ENCODE measurements around the gene GAS7.

Gene GAS7

DNA sequence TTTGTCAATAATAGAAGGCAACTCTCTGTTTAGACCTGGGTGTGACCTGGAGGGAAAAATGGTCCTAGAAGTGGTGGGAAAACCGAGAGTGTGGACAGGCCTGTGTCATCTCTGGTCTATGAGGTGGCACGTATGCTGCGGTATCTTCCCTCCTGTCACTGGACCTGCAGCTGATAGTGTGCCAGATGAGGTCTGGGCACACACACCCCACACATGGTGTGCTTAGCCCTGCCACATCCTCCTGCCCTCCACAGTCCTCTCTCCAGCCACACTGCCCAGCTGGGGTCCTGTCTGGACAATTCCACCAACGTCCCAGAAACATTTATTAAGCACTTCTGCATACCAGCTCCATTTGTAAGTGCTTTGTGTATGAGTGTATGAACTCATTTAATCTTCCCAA is 335.5 kb downstream of the GAS7 start:
- no peak overlapping the region for H3K4me3 ChIP-seq (ENCODE audit: insufficient read depth, low read depth, low read length)
- no peak overlapping the region for H3K27ac ChIP-seq (ENCODE audit: insufficient read depth, low read depth, low read length, poor library complexity, severe bottlenecking)
- no peaks in the 10 kb centered on the region for H3K27me3 ChIP-seq (ENCODE audit: control insufficient read depth, insufficient read depth, low read length, poor library complexity, severe bottlenecking)
- H3K9me3 ChIP-seq (ENCODE audit: control insufficient read depth, low read length): no peaks in the 10 kb centered on the region
- 88 to 97% methylated on average over 4 of the region's 4 CpGs for WGBS, 2 experiments
- no peaks in the 10 kb centered on the region for H3K4me1 ChIP-seq (ENCODE audit: control insufficient read depth, insufficient read depth, low read length)
- H3K36me3 ChIP-seq (ENCODE audit: control insufficient read depth, insufficient read depth, low read length): no peaks in the 10 kb centered on the region

DNA sequence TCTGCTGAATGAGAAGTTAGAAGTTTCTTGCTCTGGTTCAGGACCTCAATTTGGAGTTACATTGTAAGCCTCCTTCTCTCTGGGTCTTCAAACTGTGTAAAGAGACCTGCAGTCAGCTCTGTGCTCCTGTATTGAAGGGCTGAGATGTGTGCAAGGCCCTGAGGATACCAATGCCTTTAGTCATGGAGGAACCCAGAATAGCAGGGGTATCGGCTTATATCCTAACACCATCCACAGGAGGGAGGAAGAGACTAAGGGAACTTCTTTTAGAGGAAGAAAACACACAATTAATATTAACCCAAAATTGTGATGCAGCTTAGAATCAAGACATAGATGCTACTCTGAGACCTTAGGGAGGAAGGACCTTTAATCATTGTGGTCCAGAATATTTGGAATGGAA is 336.2 kb downstream of the GAS7 start:
- WGBS, 2 experiments: 100% methylated on average over 1 of the region's 1 CpG; no CpG with 5 or more reads in 1 of the 2 experiments
- Histone ChIP-seq H3K4me3 (ENCODE audit: insufficient read depth, low read depth, low read length) (no peak overlapping the region), H3K27me3 (ENCODE audit: control insufficient read depth, insufficient read depth, low read length, poor library complexity, severe bottlenecking) (no peaks in the 10 kb centered on the region), H3K4me1 (ENCODE audit: control insufficient read depth, insufficient read depth, low read length) (no peaks in the 10 kb centered on the region), H3K36me3 (ENCODE audit: control insufficient read depth, insufficient read depth, low read length) (no peaks in the 10 kb centered on the region), H3K9me3 (ENCODE audit: control insufficient read depth, low read length) (no peaks in the 10 kb centered on the region), H3K27ac (ENCODE audit: insufficient read depth, low read depth, low read length, poor library complexity, severe bottlenecking) (no peak overlapping the region)

- WGBS, 2 experiments: 80 to 83% methylated on average over 7 of the region's 7 CpGs
- Histone ChIP-seq H3K27ac (ENCODE audit: insufficient read depth, low read depth, low read length, poor library complexity, severe bottlenecking) (no peak overlapping the region), H3K36me3 (ENCODE audit: control insufficient read depth, insufficient read depth, low read length) (no peaks in the 10 kb centered on the region), H3K27me3 (ENCODE audit: control insufficient read depth, insufficient read depth, low read length, poor library complexity, severe bottlenecking) (no peaks in the 10 kb centered on the region), H3K4me1 (ENCODE audit: control insufficient read depth, insufficient read depth, low read length) (no peaks in the 10 kb centered on the region), H3K4me3 (ENCODE audit: insufficient read depth, low read depth, low read length) (no peak overlapping the region), H3K9me3 (ENCODE audit: control insufficient read depth, low read length) (no peaks in the 10 kb centered on the region)
These were observed 337.6 kb downstream of the GAS7 start for GRCh38 chr17:9860851-9861250.
